ENCODE results near the gene CNDP1. TPM values are rescaled to one million over a fixed set of nuclear protein-coding genes. Genes with fewer than 3 reads are reported as not detected.

The CNDP1 gene
- polyA plus RNA-seq, 1 donor (not counting 4 experiments of a cell fraction or from before 2014, with no cell fraction given), result not detected

DNA sequence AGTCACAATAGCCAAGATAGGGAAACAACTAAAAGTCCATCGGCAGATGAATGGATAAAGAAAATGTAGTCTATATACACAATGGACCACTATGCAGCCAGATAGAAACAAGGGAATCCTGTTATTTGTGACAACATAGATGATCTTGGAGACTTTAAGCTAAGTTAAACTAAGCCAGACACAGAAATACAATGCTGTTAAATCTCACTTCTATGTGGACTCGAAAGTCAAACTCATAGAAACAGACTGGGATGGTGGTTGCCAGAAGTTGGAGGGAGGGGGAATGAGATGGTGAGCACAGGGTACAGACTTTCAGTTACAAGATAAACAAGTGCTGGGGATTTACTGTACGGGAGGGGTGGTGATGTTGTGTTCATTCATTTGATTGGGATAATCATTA lies 5.4 kb upstream of the CNDP1 start:
- Histone ChIP-seq H3K36me3 (ENCODE audit: control insufficient read depth in 2 of 2, extremely low read depth in 1 of 2, insufficient read depth in 2 of 2, low read length in 2 of 2) (no peaks in the 10 kb centered on the region), H3K9me3 (ENCODE audit: control insufficient read depth, low read depth, low read length) (no peaks in the 10 kb centered on the region), H3K9ac (ENCODE audit: control insufficient read depth, extremely low read depth, insufficient read depth, low read length) (no peak overlapping the region), H3K9me1 (ENCODE audit: control insufficient read depth, extremely low read depth, insufficient read depth, low read length) (no peaks in the 10 kb centered on the region), H3K4me3 (ENCODE audit: control insufficient read depth in 2 of 3, extremely low read depth in 1 of 3, insufficient read depth in 2 of 3, low read depth in 1 of 3, low read length in 3 of 3) (no peak overlapping the region), H3K27ac (ENCODE audit: control insufficient read depth, insufficient read depth, low read length) (no peak overlapping the region), H3K79me2 (ENCODE audit: control insufficient read depth, insufficient read depth, low read length) (no peaks in the 10 kb centered on the region), H3K4me2 (ENCODE audit: control insufficient read depth, extremely low read depth, insufficient read depth, low read depth, low read length) (no peak overlapping the region), H3K4me1 (ENCODE audit: control insufficient read depth, extremely low read depth, insufficient read depth, low read length) (no peaks in the 10 kb centered on the region), H3K27me3 (ENCODE audit: control insufficient read depth, extremely low read depth, insufficient read depth, low read length) (peaks cover 3% of the 10 kb centered on the region), H2AFZ (ENCODE audit: control insufficient read depth, low read length) (no peak overlapping the region), H4K20me1 (ENCODE audit: control insufficient read depth, extremely low read depth, insufficient read depth, low read length) (no peaks in the 10 kb centered on the region)
- FAIRE-seq (no peak), DNase-seq (ENCODE audit: low read depth, low spot score) (no peak)
- TF ChIP-seq CTCF (optimal IDR thresholded peaks at IDR 0.05 in 1 of 3, IDR thresholded peaks at IDR 0.05 in 1 of 3, conservative IDR thresholded peaks at IDR 0.05 in 1 of 3; ENCODE audit: extremely low read depth in 1 of 3, insufficient read depth in 2 of 3, low read length in 3 of 3), result no peak
- TF ChIP-seq EZH2 (IDR thresholded peaks at IDR 0.05; ENCODE audit: low read length), result no peak
- dilution Hi-C loops (cut with MboI; ENCODE audit: extremely low pct_ligation_motif_present, low sequenced_read_pairs), result no loop called here

DNA sequence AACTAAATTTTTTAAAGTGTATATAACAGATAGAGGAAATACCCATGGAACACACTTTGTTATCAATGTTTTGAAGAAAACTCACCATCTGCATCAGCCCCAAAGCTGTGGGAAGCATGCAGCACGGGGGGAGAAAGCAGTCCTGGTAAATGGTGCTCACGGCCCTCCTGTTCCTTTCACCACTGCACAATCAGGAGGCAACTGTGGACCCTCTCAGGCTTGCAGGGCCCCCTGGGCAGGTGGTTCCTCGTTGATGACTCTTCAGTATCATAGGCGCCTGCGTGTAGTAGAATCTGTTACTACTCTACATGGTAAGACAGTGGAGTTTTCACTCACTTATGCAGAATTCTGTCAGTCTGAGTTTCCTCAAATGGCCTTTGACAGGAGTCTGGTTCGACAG lies 4.9 kb upstream of the CNDP1 start:
- Histone ChIP-seq H3K4me2 (ENCODE audit: control insufficient read depth, extremely low read depth, insufficient read depth, low read depth, low read length) (no peak overlapping the region), H3K79me2 (ENCODE audit: control insufficient read depth, insufficient read depth, low read length) (no peaks in the 10 kb centered on the region), H3K9me3 (ENCODE audit: control insufficient read depth, low read depth, low read length) (no peaks in the 10 kb centered on the region), H3K36me3 (ENCODE audit: control insufficient read depth in 2 of 2, extremely low read depth in 1 of 2, insufficient read depth in 2 of 2, low read length in 2 of 2) (no peaks in the 10 kb centered on the region), H2AFZ (ENCODE audit: control insufficient read depth, low read length) (no peak overlapping the region), H3K4me3 (ENCODE audit: control insufficient read depth in 2 of 3, extremely low read depth in 1 of 3, insufficient read depth in 2 of 3, low read depth in 1 of 3, low read length in 3 of 3) (no peak overlapping the region), H3K9ac (ENCODE audit: control insufficient read depth, extremely low read depth, insufficient read depth, low read length) (no peak overlapping the region), H3K9me1 (ENCODE audit: control insufficient read depth, extremely low read depth, insufficient read depth, low read length) (no peaks in the 10 kb centered on the region), H3K27ac (ENCODE audit: control insufficient read depth, insufficient read depth, low read length) (no peak overlapping the region), H4K20me1 (ENCODE audit: control insufficient read depth, extremely low read depth, insufficient read depth, low read length) (no peaks in the 10 kb centered on the region), H3K27me3 (ENCODE audit: control insufficient read depth, extremely low read depth, insufficient read depth, low read length) (peaks cover 3% of the 10 kb centered on the region), H3K4me1 (ENCODE audit: control insufficient read depth, extremely low read depth, insufficient read depth, low read length) (no peaks in the 10 kb centered on the region)
- dilution Hi-C loops (cut with MboI; ENCODE audit: extremely low pct_ligation_motif_present, low sequenced_read_pairs), result no loop called here
- FAIRE-seq (no peak), DNase-seq (ENCODE audit: low read depth, low spot score) (no peak)
- TF ChIP-seq EZH2 (IDR thresholded peaks at IDR 0.05; ENCODE audit: low read length) (no peak), CTCF (optimal IDR thresholded peaks at IDR 0.05 in 1 of 3, IDR thresholded peaks at IDR 0.05 in 1 of 3, conservative IDR thresholded peaks at IDR 0.05 in 1 of 3; ENCODE audit: extremely low read depth in 1 of 3, insufficient read depth in 2 of 3, low read length in 3 of 3) (no peak)
